ENCODE measurements around the gene CHAF1A.

DNA sequence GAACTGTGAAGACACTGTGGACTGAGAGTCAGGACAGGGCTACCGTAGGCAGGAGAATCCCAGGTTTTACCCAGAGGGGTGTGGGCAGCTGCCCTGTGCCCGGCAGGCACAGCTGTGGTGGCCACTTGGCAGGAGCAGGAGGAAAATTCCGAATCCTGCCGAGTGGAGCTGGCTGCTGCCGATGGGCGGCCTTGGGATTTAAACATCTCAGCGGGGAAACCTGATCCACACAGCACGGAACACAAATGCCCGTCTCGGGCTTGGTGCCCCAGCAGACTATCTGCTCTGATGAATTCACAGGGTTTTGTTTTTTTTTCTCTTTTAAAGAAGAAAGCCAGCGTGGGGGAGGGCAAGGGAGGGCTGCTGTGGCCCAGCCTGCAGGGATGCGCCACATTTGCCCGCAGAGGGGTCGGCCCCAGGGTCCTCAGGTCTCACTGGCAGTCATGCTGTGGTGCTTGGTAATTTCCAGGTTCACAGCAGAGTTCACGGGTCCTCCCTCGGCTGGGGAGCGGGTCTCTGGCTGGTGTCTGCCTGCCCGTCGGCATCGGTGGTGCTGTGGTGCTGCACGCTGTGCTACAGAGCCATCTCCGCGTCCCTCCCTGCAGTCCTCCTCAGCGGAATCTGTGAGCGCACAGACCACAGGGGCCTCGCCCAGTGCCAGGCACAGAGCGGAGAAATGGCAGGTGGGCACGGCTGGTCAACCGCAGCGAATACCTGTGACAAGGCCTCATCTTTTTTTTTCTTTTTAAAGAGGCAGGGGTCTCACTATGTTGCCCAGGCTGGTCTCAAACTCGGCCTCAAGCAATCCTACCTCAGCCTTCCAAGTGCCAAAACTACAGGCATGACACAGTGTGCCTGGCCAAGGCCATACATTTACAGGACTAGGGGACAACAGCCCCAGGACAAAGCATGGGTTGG is 30.9 kb upstream of the CHAF1A start:
- TF ChIP-seq RAD21 (IDR thresholded peaks at IDR 0.05), result no peak
- TF ChIP-seq, protein P1, sequence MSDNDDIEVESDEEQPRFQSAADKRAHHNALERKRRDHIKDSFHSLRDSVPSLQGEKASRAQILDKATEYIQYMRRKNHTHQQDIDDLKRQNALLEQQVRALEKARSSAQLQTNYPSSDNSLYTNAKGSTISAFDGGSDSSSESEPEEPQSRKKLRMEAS (IDR thresholded peaks at IDR 0.05), result no peak
- TF ChIP-seq, protein P2, sequence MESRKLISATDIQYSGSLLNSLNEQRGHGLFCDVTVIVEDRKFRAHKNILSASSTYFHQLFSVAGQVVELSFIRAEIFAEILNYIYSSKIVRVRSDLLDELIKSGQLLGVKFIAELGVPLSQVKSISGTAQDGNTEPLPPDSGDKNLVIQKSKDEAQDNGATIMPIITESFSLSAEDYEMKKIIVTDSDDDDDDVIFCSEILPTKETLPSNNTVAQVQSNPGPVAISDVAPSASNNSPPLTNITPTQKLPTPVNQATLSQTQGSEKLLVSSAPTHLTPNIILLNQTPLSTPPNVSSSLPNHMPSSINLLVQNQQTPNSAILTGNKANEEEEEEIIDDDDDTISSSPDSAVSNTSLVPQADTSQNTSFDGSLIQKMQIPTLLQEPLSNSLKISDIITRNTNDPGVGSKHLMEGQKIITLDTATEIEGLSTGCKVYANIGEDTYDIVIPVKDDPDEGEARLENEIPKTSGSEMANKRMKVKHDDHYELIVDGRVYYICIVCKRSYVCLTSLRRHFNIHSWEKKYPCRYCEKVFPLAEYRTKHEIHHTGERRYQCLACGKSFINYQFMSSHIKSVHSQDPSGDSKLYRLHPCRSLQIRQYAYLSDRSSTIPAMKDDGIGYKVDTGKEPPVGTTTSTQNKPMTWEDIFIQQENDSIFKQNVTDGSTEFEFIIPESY (IDR thresholded peaks at IDR 0.05), result no peak
- TF ChIP-seq, protein P3, sequence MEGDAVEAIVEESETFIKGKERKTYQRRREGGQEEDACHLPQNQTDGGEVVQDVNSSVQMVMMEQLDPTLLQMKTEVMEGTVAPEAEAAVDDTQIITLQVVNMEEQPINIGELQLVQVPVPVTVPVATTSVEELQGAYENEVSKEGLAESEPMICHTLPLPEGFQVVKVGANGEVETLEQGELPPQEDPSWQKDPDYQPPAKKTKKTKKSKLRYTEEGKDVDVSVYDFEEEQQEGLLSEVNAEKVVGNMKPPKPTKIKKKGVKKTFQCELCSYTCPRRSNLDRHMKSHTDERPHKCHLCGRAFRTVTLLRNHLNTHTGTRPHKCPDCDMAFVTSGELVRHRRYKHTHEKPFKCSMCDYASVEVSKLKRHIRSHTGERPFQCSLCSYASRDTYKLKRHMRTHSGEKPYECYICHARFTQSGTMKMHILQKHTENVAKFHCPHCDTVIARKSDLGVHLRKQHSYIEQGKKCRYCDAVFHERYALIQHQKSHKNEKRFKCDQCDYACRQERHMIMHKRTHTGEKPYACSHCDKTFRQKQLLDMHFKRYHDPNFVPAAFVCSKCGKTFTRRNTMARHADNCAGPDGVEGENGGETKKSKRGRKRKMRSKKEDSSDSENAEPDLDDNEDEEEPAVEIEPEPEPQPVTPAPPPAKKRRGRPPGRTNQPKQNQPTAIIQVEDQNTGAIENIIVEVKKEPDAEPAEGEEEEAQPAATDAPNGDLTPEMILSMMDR (IDR thresholded peaks at IDR 0.05; ENCODE audit: low read depth, low read length, missing input control), result no peak
